ENCODE data around the gene WDR20. TPM values are rescaled to one million over a fixed set of nuclear protein-coding genes. Genes with fewer than 3 reads are reported as not detected.

The WDR20 gene
- total and polyA plus RNA-seq, 2 of the 8 experiments (the other 6 are each of a cell fraction or from before 2014, with no cell fraction given) = 11.2 to 26.7 TPM

DNA sequence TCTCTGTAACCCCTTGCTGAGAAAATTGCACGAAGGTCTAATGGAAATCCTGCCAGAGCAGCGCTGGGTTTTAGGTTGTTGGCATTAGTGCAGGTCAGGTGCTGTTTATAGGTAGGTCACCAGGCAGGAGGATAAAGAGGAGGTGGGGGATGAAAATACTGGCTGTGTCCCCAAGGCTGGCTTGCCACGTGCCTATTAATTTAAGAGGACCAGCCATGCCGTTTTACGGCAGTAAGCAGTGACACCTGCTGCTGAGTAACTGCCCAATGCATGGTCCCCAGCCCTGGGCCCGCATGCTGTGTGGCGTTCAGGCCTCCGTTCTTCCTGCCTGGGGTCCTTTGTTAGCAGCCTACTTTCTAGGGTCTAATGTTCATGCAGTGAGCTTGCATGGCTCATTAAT, 67.2 kb downstream of the WDR20 start:
- POLR2A ChIA-PET (ENCODE audit: partially characterized antibody) = no interaction called here
- H3K23ac ChIP-seq (ENCODE audit: insufficient read length) = no peak overlapping the region
- CTCF ChIA-PET (ENCODE audit: partially characterized antibody) = interaction anchor here (0.6 to 0.8 kb wide), 3 partner anchors 14 to 143 kb away, joined by 3 read pairs; no protein-coding TSS in a partner anchor
- peaks cover 0 to 17% of the 10 kb centered on the region in 2 experiments for H4K20me1 ChIP-seq (replicated peaks in 1 of 2; ENCODE audit: control insufficient read depth in 1 of 2, insufficient read depth in 2 of 2, low read length in 2 of 2)
- H3K23me2 ChIP-seq (ENCODE audit: low read depth, low read length) = no peaks in the 10 kb centered on the region
- H2AK5ac ChIP-seq (ENCODE audit: low read depth, low read length) = no peak overlapping the region
- no peak overlapping the region for H3K27ac ChIP-seq (ENCODE audit: low read depth, low read length)
- H2BK12ac ChIP-seq (ENCODE audit: low read depth, low read length) = no peak overlapping the region
- H4K5ac ChIP-seq (ENCODE audit: insufficient read length, low read depth, low read length) = no peak overlapping the region
- H2BK20ac ChIP-seq (ENCODE audit: low read length) = no peak overlapping the region
- peaks cover 0 to 6% (median 0%) of the 10 kb centered on the region in 4 experiments; a peak in 3 of 8 replicates for H3K36me3 ChIP-seq (ENCODE audit: control insufficient read depth in 2 of 4, insufficient read depth in 4 of 4, low read length in 3 of 4)
- no peak overlapping the region for H3K14ac ChIP-seq (ENCODE audit: insufficient read length)
- TF ChIP-seq CREB1 (IDR thresholded peaks at IDR 0.05) (no peak), CBX5 (IDR thresholded peaks at IDR 0.05; ENCODE audit: low read depth, low read length) (no peak), RXRA (IDR thresholded peaks at IDR 0.05; ENCODE audit: insufficient read depth, low read depth, low read length) (no peak), RAD21 (IDR thresholded peaks at IDR 0.05 in 1 of 2, conservative IDR thresholded peaks at IDR 0.05 in 1 of 2; ENCODE audit: low read depth in 2 of 2, low read length in 2 of 2) (peak; percentile 41 to 53; a peak in 3 of 4 replicates), CHD2 (IDR thresholded peaks at IDR 0.05; ENCODE audit: low read length) (no peak), JUN (IDR thresholded peaks at IDR 0.05; ENCODE audit: low read depth, low read length) (no peak), TEAD4 (IDR thresholded peaks at IDR 0.05; ENCODE audit: low read depth, low read length) (no peak)
- TF ChIP-seq, protein P1, sequence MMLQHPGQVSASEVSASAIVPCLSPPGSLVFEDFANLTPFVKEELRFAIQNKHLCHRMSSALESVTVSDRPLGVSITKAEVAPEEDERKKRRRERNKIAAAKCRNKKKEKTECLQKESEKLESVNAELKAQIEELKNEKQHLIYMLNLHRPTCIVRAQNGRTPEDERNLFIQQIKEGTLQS (IDR thresholded peaks at IDR 0.05; ENCODE audit: insufficient read depth, low read depth, low read length) = no peak
- TF ChIP-seq, protein P2, sequence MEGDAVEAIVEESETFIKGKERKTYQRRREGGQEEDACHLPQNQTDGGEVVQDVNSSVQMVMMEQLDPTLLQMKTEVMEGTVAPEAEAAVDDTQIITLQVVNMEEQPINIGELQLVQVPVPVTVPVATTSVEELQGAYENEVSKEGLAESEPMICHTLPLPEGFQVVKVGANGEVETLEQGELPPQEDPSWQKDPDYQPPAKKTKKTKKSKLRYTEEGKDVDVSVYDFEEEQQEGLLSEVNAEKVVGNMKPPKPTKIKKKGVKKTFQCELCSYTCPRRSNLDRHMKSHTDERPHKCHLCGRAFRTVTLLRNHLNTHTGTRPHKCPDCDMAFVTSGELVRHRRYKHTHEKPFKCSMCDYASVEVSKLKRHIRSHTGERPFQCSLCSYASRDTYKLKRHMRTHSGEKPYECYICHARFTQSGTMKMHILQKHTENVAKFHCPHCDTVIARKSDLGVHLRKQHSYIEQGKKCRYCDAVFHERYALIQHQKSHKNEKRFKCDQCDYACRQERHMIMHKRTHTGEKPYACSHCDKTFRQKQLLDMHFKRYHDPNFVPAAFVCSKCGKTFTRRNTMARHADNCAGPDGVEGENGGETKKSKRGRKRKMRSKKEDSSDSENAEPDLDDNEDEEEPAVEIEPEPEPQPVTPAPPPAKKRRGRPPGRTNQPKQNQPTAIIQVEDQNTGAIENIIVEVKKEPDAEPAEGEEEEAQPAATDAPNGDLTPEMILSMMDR (IDR thresholded peaks at IDR 0.05; ENCODE audit: control extremely low read depth in 1 of 3, insufficient read depth in 1 of 3, low read depth in 1 of 3, low read length in 3 of 3) = peak in 2 of 3 experiments; percentile 19 to 21; a peak in 2 of 4 replicates
- peaks cover 0 to 11% of the 10 kb centered on the region in 2 experiments; a peak in 1 of 4 replicates for H3K79me2 ChIP-seq (ENCODE audit: control insufficient read depth in 1 of 2, insufficient read depth in 2 of 2, low read length in 2 of 2)
- no peak overlapping the region for H4K8ac ChIP-seq (ENCODE audit: extremely low read depth, insufficient read depth, low read length)
- no peak for FAIRE-seq
- H3K18ac ChIP-seq (ENCODE audit: extremely low read depth, low read length) = no peak overlapping the region
- no peak overlapping the region for H2AFZ ChIP-seq (ENCODE audit: low read length)
- H2BK15ac ChIP-seq (ENCODE audit: low read length) = no peak overlapping the region
- H3K4me1 ChIP-seq (replicated peaks in 1 of 4; ENCODE audit: control insufficient read depth in 3 of 4, insufficient read depth in 4 of 4, low read length in 3 of 4) = peaks cover 0 to 9% (median 0%) of the 10 kb centered on the region in 4 experiments; a peak in 2 of 7 replicates
- H3K4ac ChIP-seq (replicated peaks; ENCODE audit: insufficient read length, low read depth, low read length) = no peak overlapping the region
- H4K91ac ChIP-seq (replicated peaks; ENCODE audit: insufficient read length, low read length) = no peak overlapping the region
- H3K27me3 ChIP-seq (replicated peaks in 1 of 4; ENCODE audit: control insufficient read depth in 3 of 4, extremely low read depth in 1 of 4, insufficient read depth in 3 of 4, low read length in 3 of 4) = no peaks in the 10 kb centered on the region
- no peak overlapping the region for H3K9ac ChIP-seq (replicated peaks in 1 of 4; ENCODE audit: extremely low read depth in 1 of 4, low read depth in 3 of 4, low read length in 3 of 4)
- no peak overlapping the region for H2BK5ac ChIP-seq (ENCODE audit: low read depth, low read length)
- 89% methylated on average over 8 of the region's 8 CpGs; no CpG with 5 or more reads in 1 of the 2 experiments for WGBS, 2 experiments (ENCODE audit: extremely low coverage in 1 of 2, insufficient coverage in 1 of 2, insufficient read length in 1 of 2, insufficient replicate concordance in 2 of 2, low coverage in 1 of 2, low lambda C conversion rate in 2 of 2, missing lambda C conversion rate in 1 of 2)
- H3K4me2 ChIP-seq (ENCODE audit: insufficient read depth in 1 of 2, low read depth in 2 of 2, low read length in 2 of 2) = no peak overlapping the region
- peaks cover 3% of the 10 kb centered on the region for H3K79me1 ChIP-seq (ENCODE audit: low read depth, low read length)
- H3K9me3 ChIP-seq (ENCODE audit: insufficient read depth in 2 of 2, low read depth in 1 of 2, low read length in 1 of 2) = no peaks in the 10 kb centered on the region
- H3K56ac ChIP-seq (replicated peaks; ENCODE audit: insufficient read length, low read depth, low read length) = no peak overlapping the region
- H3K4me3 ChIP-seq (ENCODE audit: extremely low read depth in 1 of 4, insufficient read depth in 2 of 4, low read depth in 3 of 4, low read length in 4 of 4) = no peak overlapping the region
- DNase-seq (ENCODE audit: low read depth in 1 of 2, low spot score in 2 of 2) = no peak
- no peak overlapping the region for H2BK120ac ChIP-seq (replicated peaks; ENCODE audit: low read depth, low read length)
